ENCODE data around the gene PRCC. TPM values are rescaled to one million over a fixed set of nuclear protein-coding genes. Genes with fewer than 3 reads are reported as not detected.

The PRCC gene
- total and polyA plus RNA-seq, 2 of the 13 experiments (the other 11 are each of a cell fraction or from before 2014, with no cell fraction given), result 24.2 to 40.5 TPM

DNA sequence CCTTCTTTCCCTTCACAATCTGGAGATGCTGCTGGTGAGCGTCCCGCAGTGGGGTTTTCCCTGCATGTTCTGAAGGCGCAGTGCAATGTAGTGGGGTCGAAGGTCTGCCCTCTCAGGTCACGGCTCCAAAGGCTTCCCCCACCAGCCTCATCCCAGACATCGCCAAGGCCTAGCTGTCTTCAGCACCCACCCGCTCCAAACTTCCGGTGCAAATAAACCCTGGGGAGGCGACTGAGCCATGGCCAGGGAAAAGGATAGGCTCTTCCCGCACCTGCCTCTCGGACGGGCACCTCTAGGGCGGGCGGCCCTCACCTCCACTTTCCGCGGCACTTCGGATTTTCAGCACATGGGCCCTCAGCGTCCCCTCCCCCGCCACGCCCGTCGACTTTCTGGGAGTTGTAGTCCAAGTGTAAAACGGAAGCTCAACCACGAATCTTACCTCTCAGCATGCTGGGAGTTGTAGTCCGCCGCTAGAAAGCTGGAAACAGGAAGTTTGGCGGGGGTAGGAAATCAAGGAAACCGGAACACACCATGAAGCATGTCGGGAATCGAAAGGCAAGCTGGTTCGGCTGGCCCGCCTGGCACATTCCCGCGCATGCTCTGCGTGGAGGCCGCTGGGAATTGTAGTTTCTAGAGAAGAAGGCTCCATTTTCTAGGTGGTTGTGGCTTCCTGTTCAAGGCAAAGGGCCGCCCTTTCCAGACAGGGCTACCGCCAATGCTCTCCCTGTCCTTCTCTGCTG, 26.4 kb upstream of the PRCC start, which contains the start of gene MRPL24 (continued):
- TF ChIP-seq ZFP82 (CRISPR knock-in tag; IDR thresholded peaks at IDR 0.05; ENCODE audit: borderline replicate concordance) (no peak), ZNF225 (CRISPR knock-in tag; IDR thresholded peaks at IDR 0.05) (peak; percentile 25; the same call in 1 of the 2 replicates), HNRNPH1 (optimal IDR thresholded peaks at IDR 0.05; ENCODE audit: low read depth, low read length) (peak; percentile 48), HOXA5 (CRISPR knock-in tag; IDR thresholded peaks at IDR 0.05) (0 out of 2 replicates have a peak, but pooled peaks have one; percentile 53), ZNF678 (CRISPR knock-in tag; IDR thresholded peaks at IDR 0.05) (0 out of 2 replicates have a peak, but pooled peaks have one; percentile 61), SAP130 (CRISPR knock-in tag; IDR thresholded peaks at IDR 0.05; ENCODE audit: low read depth) (peak; percentile 98), ZNF761 (CRISPR knock-in tag; conservative IDR thresholded peaks at IDR 0.05) (peak; percentile 48; the same call in 1 of the 2 replicates), ZNF773 (CRISPR knock-in tag; IDR thresholded peaks at IDR 0.05; ENCODE audit: borderline replicate concordance) (no peak), ZNF766 (CRISPR knock-in tag; IDR thresholded peaks at IDR 0.05; ENCODE audit: borderline replicate concordance) (peak; percentile 33; the same call in 1 of the 2 replicates), SMARCC2 (IDR thresholded peaks at IDR 0.05) (no peak), KDM5B (CRISPR knock-in tag; IDR thresholded peaks at IDR 0.05; ENCODE audit: borderline replicate concordance) (peak; percentile 94; the same call in 1 of the 2 replicates), MED1 (CRISPR knock-in tag; IDR thresholded peaks at IDR 0.05) (peak; percentile 67), RFXANK (CRISPR knock-in tag; IDR thresholded peaks at IDR 0.05) (peak; percentile 59; the same call in 1 of the 2 replicates)
- TF ChIP-seq, protein P1, sequence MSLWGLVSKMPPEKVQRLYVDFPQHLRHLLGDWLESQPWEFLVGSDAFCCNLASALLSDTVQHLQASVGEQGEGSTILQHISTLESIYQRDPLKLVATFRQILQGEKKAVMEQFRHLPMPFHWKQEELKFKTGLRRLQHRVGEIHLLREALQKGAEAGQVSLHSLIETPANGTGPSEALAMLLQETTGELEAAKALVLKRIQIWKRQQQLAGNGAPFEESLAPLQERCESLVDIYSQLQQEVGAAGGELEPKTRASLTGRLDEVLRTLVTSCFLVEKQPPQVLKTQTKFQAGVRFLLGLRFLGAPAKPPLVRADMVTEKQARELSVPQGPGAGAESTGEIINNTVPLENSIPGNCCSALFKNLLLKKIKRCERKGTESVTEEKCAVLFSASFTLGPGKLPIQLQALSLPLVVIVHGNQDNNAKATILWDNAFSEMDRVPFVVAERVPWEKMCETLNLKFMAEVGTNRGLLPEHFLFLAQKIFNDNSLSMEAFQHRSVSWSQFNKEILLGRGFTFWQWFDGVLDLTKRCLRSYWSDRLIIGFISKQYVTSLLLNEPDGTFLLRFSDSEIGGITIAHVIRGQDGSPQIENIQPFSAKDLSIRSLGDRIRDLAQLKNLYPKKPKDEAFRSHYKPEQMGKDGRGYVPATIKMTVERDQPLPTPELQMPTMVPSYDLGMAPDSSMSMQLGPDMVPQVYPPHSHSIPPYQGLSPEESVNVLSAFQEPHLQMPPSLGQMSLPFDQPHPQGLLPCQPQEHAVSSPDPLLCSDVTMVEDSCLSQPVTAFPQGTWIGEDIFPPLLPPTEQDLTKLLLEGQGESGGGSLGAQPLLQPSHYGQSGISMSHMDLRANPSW (CRISPR knock-in tag; IDR thresholded peaks at IDR 0.05; ENCODE audit: borderline replicate concordance), result peak; percentile 87; the same call in 1 of the 2 replicates
- TF ChIP-seq, protein P2, sequence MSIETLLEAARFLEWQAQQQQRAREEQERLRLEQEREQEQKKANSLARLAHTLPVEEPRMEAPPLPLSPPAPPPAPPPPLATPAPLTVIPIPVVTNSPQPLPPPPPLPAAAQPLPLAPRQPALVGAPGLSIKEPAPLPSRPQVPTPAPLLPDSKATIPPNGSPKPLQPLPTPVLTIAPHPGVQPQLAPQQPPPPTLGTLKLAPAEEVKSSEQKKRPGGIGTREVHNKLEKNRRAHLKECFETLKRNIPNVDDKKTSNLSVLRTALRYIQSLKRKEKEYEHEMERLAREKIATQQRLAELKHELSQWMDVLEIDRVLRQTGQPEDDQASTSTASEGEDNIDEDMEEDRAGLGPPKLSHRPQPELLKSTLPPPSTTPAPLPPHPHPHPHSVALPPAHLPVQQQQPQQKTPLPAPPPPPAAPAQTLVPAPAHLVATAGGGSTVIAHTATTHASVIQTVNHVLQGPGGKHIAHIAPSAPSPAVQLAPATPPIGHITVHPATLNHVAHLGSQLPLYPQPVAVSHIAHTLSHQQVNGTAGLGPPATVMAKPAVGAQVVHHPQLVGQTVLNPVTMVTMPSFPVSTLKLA (IDR thresholded peaks at IDR 0.05), result peak; percentile 85
- TF ChIP-seq, protein P3, sequence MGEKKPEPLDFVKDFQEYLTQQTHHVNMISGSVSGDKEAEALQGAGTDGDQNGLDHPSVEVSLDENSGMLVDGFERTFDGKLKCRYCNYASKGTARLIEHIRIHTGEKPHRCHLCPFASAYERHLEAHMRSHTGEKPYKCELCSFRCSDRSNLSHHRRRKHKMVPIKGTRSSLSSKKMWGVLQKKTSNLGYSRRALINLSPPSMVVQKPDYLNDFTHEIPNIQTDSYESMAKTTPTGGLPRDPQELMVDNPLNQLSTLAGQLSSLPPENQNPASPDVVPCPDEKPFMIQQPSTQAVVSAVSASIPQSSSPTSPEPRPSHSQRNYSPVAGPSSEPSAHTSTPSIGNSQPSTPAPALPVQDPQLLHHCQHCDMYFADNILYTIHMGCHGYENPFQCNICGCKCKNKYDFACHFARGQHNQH (CRISPR knock-in tag; IDR thresholded peaks at IDR 0.05), result peak; percentile 76
- TF ChIP-seq, protein P4, sequence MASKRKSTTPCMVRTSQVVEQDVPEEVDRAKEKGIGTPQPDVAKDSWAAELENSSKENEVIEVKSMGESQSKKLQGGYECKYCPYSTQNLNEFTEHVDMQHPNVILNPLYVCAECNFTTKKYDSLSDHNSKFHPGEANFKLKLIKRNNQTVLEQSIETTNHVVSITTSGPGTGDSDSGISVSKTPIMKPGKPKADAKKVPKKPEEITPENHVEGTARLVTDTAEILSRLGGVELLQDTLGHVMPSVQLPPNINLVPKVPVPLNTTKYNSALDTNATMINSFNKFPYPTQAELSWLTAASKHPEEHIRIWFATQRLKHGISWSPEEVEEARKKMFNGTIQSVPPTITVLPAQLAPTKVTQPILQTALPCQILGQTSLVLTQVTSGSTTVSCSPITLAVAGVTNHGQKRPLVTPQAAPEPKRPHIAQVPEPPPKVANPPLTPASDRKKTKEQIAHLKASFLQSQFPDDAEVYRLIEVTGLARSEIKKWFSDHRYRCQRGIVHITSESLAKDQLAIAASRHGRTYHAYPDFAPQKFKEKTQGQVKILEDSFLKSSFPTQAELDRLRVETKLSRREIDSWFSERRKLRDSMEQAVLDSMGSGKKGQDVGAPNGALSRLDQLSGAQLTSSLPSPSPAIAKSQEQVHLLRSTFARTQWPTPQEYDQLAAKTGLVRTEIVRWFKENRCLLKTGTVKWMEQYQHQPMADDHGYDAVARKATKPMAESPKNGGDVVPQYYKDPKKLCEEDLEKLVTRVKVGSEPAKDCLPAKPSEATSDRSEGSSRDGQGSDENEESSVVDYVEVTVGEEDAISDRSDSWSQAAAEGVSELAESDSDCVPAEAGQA (IDR thresholded peaks at IDR 0.05; ENCODE audit: low read depth), result peak; percentile 71; the same call in 1 of the 2 replicates
- TF ChIP-seq, protein P4 (CRISPR knock-in tag; IDR thresholded peaks at IDR 0.05; ENCODE audit: borderline replicate concordance), result peak; percentile 49; the same call in 1 of the 2 replicates
